T-helper 9 cell (primary cell): ENCODE measurements around the gene SAP25.

Experiments
- DNase-seq: peaks from one replicate; pipeline ENCODE4 v3.0.0-alpha.2; 2020
- total RNA-seq, 2 donors: gene quantifications; one replicate each; lab custom pipeline; 2026; lab: John Stamatoyannopoulos, UW

The SAP25 gene
- 0 reads per million in 2 donors for total RNA-seq

- DNase-seq: no peak
These were observed at the start of gene SAP25 for GRCh38 chr7:100573691-100574361. TSS of gene SAP25 (minus strand) at chr7:100573900. CDS start at chr7:100573742, 158 bp downstream.

- DNase-seq: no peak
These were observed 47.9 kb upstream of the SAP25 start for GRCh38 chr7:100621554-100621953.

GRCh38 chr7:100620804-100621203 lies 47.1 kb upstream of the SAP25 start:
- no peak for DNase-seq

- DNase-seq: no peak
These were observed 46.5 kb upstream of the SAP25 start for GRCh38 chr7:100620239-100620638.

- DNase-seq: no peak
These were observed 40.7 kb upstream of the SAP25 start for GRCh38 chr7:100614308-100614861.

- no peak for DNase-seq
These were observed 39.9 kb upstream of the SAP25 start for GRCh38 chr7:100613412-100614175.

- no peak for DNase-seq
These were observed 39.2 kb upstream of the SAP25 start for GRCh38 chr7:100612730-100613390.

GRCh38 chr7:100611983-100612729 lies 38.5 kb upstream of the SAP25 start, which contains the start of gene MOSPD3:
TSS of gene MOSPD3 (plus strand) at chr7:100612540. CDS start at chr7:100612792, 252 bp downstream.
- peak; percentile 97 for DNase-seq

- no peak for DNase-seq
These were observed 36.3 kb upstream of the SAP25 start for GRCh38 chr7:100609958-100610357.

- no peak for DNase-seq
These were observed 33.4 kb upstream of the SAP25 start for GRCh38 chr7:100607111-100607510.

- DNase-seq: no peak
These were observed 32.6 kb upstream of the SAP25 start for GRCh38 chr7:100606313-100606712.

- no peak for DNase-seq
These were observed 31.5 kb upstream of the SAP25 start for GRCh38 chr7:100604976-100605911.

GRCh38 chr7:100604028-100604975 lies 30.6 kb upstream of the SAP25 start:
- DNase-seq: peak; percentile 73

- DNase-seq: no peak
These were observed 30.0 kb upstream of the SAP25 start for GRCh38 chr7:100603726-100604027.

GRCh38 chr7:100602889-100603725 lies 29.4 kb upstream of the SAP25 start:
- no peak for DNase-seq

- no peak for DNase-seq
These were observed 27.0 kb upstream of the SAP25 start for GRCh38 chr7:100600730-100601038.

- no peak for DNase-seq
These were observed 26.4 kb upstream of the SAP25 start for GRCh38 chr7:100599911-100600729.

GRCh38 chr7:100598425-100598824 lies 24.7 kb upstream of the SAP25 start:
- no peak for DNase-seq

GRCh38 chr7:100595188-100595587 lies 21.5 kb upstream of the SAP25 start:
- DNase-seq: no peak
